SK-N-SH treated with all-trans-retinoic acid at 6 μM for 48 hours (cell line): Measurements from ENCODE around the gene AHSP.

Source experiments
- ATAC-seq: fragments of 200-7000 bp; cut with Tn5 transposase; 3 replicates; pipeline ENCODE4 v1.9.1; 2020; ENCODE audit warnings: mild to moderate bottlenecking, moderate library complexity
- BACH2 ChIP-seq: fragments of 250-450 bp; sonication (Bioruptor Pico); IDR thresholded peaks from 2 replicates; pipeline ENCODE4 v1.9.0; 2021; ENCODE audit warnings: mild to moderate bottlenecking, borderline replicate concordance
- CSDC2 ChIP-seq: fragments of 250-450 bp; sonication (Bioruptor Pico); IDR thresholded peaks from 2 replicates; pipeline ENCODE4 v1.5.0; 2020; ENCODE audit warnings: mild to moderate bottlenecking, moderate library complexity
- CSRNP3 ChIP-seq: fragments of 250-450 bp; sonication (Bioruptor Pico); IDR thresholded peaks from 2 replicates; pipeline ENCODE4 v1.5.1; 2021; ENCODE audit warnings: mild to moderate bottlenecking, moderate library complexity
- ESRRG ChIP-seq: fragments of 250-450 bp; sonication (Bioruptor Pico); IDR thresholded peaks from 2 replicates; pipeline ENCODE4 v1.6.1; 2021; ENCODE audit warnings: mild to moderate bottlenecking
- GLIS3 ChIP-seq: fragments of 250-450 bp; sonication (Bioruptor Pico); IDR thresholded peaks from 2 replicates; pipeline ENCODE4 v1.5.0; 2020; ENCODE audit warnings: mild to moderate bottlenecking, moderate library complexity
- ISL1 ChIP-seq: fragments of 250-450 bp; sonication (Bioruptor Pico); IDR thresholded peaks from 2 replicates; pipeline ENCODE4 v2.1.2; 2022; ENCODE audit warnings: mild to moderate bottlenecking, moderate library complexity
- OSR1 ChIP-seq: fragments of 250-450 bp; sonication (Bioruptor Pico); IDR thresholded peaks from 2 replicates; pipeline ENCODE4 v1.8.0; 2022; ENCODE audit warnings: moderate library complexity, mild to moderate bottlenecking, inconsistent platforms
- PPARA ChIP-seq: fragments of 250-450 bp; sonication (Bioruptor Pico); IDR thresholded peaks from 2 replicates; pipeline ENCODE4 v1.5.0; 2020; ENCODE audit warnings: mild to moderate bottlenecking, borderline replicate concordance
- RARB ChIP-seq: fragments of 250-450 bp; sonication (Bioruptor Pico); IDR thresholded peaks from 2 replicates; pipeline ENCODE4 v1.8.0; 2021; ENCODE audit warnings: mild to moderate bottlenecking, moderate library complexity
- SNAI2 ChIP-seq: fragments of 250-450 bp; sonication (Bioruptor Pico); IDR thresholded peaks from 2 replicates; pipeline ENCODE4 v1.5.0; 2020; ENCODE audit warnings: mild to moderate bottlenecking, moderate library complexity
- TCF4 ChIP-seq: fragments of 250-450 bp; sonication (Bioruptor Pico); IDR thresholded peaks from 2 replicates; pipeline ENCODE4 v1.8.0; 2021; ENCODE audit warnings: mild to moderate bottlenecking, moderate library complexity, borderline replicate concordance
- TOX ChIP-seq: fragments of 250-450 bp; sonication (Bioruptor Pico); IDR thresholded peaks from 2 replicates; pipeline ENCODE4 v1.8.0; 2021; ENCODE audit warnings: mild to moderate bottlenecking, moderate library complexity, borderline replicate concordance
- TSHZ2 ChIP-seq: fragments of 250-450 bp; sonication (Bioruptor Pico); IDR thresholded peaks from 2 replicates; pipeline ENCODE4 v1.5.0; 2020; ENCODE audit warnings: mild to moderate bottlenecking, moderate library complexity
- ZFP3 ChIP-seq: fragments of 250-450 bp; sonication (Bioruptor Pico); IDR thresholded peaks from 2 replicates; pipeline ENCODE4 v1.5.0; 2020; ENCODE audit warnings: mild to moderate bottlenecking, moderate library complexity
- ZFP30 ChIP-seq: fragments of 450-650 bp; formaldehyde crosslinking; IDR thresholded peaks from 2 replicates; pipeline ENCODE4 v1.5.0; 2022; ENCODE audit warnings: mild to moderate bottlenecking, moderate library complexity
- ZNF565 ChIP-seq: fragments of 450-650 bp; formaldehyde crosslinking; conservative IDR thresholded peaks from 2 replicates; pipeline ENCODE4 v1.5.0; 2020; ENCODE audit warnings: low read depth, mild to moderate bottlenecking, moderate library complexity
- TF ChIP-seq, protein P1 (sequence below): fragments of 250-450 bp; sonication (Bioruptor Pico); IDR thresholded peaks from 2 replicates; pipeline ENCODE4 v1.8.0; 2021; ENCODE audit warnings: low read depth, mild to moderate bottlenecking, moderate library complexity, borderline replicate concordance
- TF ChIP-seq, protein P2 (sequence below): fragments of 250-450 bp; sonication (Bioruptor Pico); IDR thresholded peaks from 2 replicates; pipeline ENCODE4 v1.8.0; 2020; ENCODE audit warnings: mild to moderate bottlenecking, moderate library complexity, borderline replicate concordance
- TF ChIP-seq, protein P3 (sequence below): fragments of 250-450 bp; sonication (Bioruptor Pico); IDR thresholded peaks from 2 replicates; pipeline ENCODE4 v1.5.1; 2020; ENCODE audit warnings: low read depth, mild to moderate bottlenecking, moderate library complexity

Gene AHSP

DNA sequence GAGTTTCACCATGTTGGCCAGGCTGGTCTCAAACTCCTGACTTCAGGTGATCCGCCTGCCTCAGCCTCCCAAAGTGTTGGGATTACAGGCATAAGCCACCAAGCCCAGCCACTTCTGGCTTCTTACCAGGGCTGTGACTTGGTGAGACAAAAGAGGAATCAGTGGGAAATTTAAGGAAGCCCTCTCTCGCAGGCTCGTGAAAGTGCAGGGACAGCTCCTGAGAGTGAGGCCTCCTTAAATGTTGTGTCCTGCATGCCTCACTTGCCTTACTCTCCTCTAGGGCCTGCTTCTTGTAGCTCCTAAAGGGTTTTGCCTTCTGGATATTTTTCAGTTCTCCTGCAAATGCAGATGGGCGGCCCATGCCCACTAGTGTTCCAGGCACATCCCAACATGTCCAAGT lies 5.2 kb downstream of the AHSP start:
- ATAC-seq = no peak
- TF ChIP-seq TOX (CRISPR knock-in tag) (no peak), CSDC2 (CRISPR knock-in tag) (no peak), OSR1 (no peak), GLIS3 (CRISPR knock-in tag) (no peak), ZNF565 (CRISPR knock-in tag) (no peak), RARB (CRISPR knock-in tag) (no peak), ZFP30 (no peak), TSHZ2 (CRISPR knock-in tag) (no peak), BACH2 (CRISPR knock-in tag) (no peak), PPARA (CRISPR knock-in tag) (no peak), ISL1 (no peak)
- TF ChIP-seq, protein P1, sequence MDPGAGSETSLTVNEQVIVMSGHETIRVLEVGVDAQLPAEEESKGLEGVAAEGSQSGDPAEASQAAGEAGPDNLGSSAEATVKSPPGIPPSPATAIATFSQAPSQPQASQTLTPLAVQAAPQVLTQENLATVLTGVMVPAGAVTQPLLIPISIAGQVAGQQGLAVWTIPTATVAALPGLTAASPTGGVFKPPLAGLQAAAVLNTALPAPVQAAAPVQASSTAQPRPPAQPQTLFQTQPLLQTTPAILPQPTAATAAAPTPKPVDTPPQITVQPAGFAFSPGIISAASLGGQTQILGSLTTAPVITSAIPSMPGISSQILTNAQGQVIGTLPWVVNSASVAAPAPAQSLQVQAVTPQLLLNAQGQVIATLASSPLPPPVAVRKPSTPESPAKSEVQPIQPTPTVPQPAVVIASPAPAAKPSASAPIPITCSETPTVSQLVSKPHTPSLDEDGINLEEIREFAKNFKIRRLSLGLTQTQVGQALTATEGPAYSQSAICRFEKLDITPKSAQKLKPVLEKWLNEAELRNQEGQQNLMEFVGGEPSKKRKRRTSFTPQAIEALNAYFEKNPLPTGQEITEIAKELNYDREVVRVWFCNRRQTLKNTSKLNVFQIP (CRISPR knock-in tag) = no peak
- TF ChIP-seq, protein P2, sequence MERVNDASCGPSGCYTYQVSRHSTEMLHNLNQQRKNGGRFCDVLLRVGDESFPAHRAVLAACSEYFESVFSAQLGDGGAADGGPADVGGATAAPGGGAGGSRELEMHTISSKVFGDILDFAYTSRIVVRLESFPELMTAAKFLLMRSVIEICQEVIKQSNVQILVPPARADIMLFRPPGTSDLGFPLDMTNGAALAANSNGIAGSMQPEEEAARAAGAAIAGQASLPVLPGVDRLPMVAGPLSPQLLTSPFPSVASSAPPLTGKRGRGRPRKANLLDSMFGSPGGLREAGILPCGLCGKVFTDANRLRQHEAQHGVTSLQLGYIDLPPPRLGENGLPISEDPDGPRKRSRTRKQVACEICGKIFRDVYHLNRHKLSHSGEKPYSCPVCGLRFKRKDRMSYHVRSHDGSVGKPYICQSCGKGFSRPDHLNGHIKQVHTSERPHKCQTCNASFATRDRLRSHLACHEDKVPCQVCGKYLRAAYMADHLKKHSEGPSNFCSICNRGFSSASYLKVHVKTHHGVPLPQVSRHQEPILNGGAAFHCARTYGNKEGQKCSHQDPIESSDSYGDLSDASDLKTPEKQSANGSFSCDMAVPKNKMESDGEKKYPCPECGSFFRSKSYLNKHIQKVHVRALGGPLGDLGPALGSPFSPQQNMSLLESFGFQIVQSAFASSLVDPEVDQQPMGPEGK = no peak

DNA sequence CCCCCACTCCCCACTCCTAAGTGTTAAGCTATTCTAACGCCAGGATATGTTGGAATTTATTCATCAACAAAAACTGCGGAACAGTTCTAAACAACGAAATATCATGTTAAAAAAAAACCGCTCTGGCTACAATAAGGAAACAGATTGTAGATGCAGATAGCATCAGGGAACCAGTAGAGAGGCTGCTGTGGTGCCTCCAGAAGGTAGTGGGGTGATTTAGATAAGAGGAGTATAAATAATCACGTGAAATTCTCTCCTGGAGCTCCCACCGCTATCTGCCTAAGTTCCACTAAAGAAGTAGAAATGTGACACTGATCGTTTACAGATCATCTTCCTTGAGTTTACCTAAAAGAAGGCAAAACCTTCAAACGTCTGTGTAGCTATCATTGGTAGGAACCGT lies 8.0 kb downstream of the AHSP start:
- no peak for ATAC-seq
- no peak for TF ChIP-seq SNAI2
- TF ChIP-seq, all 23 proteins: peak for 0

DNA sequence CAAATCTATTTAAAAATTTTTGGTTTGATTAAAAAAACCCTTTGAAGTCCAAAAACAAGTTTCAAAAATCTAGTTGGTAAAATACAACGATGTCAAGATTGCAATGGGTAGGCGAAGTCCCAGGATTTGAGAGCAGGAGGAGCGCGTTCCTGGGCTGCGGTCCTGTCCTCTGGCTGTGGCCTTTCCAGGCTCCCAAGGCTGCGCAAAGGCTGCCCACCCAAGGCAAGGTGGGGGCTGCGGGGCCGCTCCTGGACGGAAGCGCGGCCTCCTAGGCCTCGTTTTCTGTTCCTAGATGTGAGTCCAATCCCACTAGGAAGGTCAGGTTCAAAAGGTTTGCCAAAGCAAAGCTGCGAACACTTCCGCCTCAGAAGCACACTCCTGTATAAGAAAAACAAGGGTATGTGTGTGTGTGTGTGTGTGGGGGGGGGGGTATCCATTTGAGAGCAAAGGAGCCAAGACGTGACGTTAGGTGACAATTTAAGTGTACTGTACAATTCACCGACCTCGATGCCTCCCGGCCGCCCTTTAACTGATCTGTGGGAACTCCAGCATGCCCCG lies 9.2 kb downstream of the AHSP start:
- TF ChIP-seq TCF4 (CRISPR knock-in tag) (no peak), CSDC2 (CRISPR knock-in tag) (no peak), TSHZ2 (CRISPR knock-in tag) (no peak), ISL1 (no peak), CSRNP3 (CRISPR knock-in tag) (no peak), ESRRG (CRISPR knock-in tag) (no peak), ZFP3 (CRISPR knock-in tag) (no peak)
- TF ChIP-seq, protein P3, sequence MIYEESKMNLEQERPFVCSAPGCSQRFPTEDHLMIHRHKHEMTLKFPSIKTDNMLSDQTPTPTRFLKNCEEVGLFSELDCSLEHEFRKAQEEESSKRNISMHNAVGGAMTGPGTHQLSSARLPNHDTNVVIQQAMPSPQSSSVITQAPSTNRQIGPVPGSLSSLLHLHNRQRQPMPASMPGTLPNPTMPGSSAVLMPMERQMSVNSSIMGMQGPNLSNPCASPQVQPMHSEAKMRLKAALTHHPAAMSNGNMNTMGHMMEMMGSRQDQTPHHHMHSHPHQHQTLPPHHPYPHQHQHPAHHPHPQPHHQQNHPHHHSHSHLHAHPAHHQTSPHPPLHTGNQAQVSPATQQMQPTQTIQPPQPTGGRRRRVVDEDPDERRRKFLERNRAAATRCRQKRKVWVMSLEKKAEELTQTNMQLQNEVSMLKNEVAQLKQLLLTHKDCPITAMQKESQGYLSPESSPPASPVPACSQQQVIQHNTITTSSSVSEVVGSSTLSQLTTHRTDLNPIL (CRISPR knock-in tag) = no peak
- TF ChIP-seq, protein P2 = no peak
- no peak for ATAC-seq
